Right lobe of liver (tissue), 6 donors: ENCODE data around the gene ENO4. TPM values are rescaled to one million over a fixed set of nuclear protein-coding genes. Genes with fewer than 3 reads are reported as not detected.

ENCODE experiments used
- ATAC-seq, 4 donors: fragments of 200-7000 bp; cut with Tn5 transposase; one replicate each; pipeline ENCODE4 v1.9.1; 2020; ENCODE audit warnings: mild to moderate bottlenecking in 4 of 4, moderate library complexity in 4 of 4
- DNase-seq, 3 donors: peaks; one replicate each; pipeline ENCODE4 v3.0.0-alpha.2; 2020
- H3K27ac ChIP-seq, 3 donors: fragments of 200-600 bp; one replicate each; pipeline ENCODE4 v1.8.0; 2022
- H3K27me3 ChIP-seq, 2 donors: fragments of 200-600 bp; one replicate each; pipeline ENCODE4 v1.8.0; 2022
- H3K36me3 ChIP-seq, 4 donors: fragments of 200-600 bp; sonication (generic) in 1 of 4; one replicate each; pipeline versions ENCODE4 v1.5.1 to v1.8.0; 2017 to 2022; ENCODE audit warnings: control low read depth in 1 of 4
- H3K4me1 ChIP-seq, 4 donors: fragments of 200-600 bp; sonication (generic) in 1 of 4; one replicate each; pipeline versions ENCODE4 v1.5.1 to v1.8.0; 2017 to 2022; ENCODE audit warnings: control low read depth in 1 of 4
- H3K4me3 ChIP-seq, 3 donors: fragments of 200-600 bp; one replicate each; pipeline ENCODE4 v1.8.0; 2022
- H3K9me3 ChIP-seq, 4 donors: fragments of 200-600 bp; sonication (generic) in 1 of 4; one replicate each; pipeline versions ENCODE4 v1.5.1 to v1.8.0; 2017 to 2022; ENCODE audit warnings: control low read depth in 1 of 4
- POLR2A ChIP-seq: fragments of 450-650 bp; IDR thresholded peaks from one replicate; pipeline ENCODE4 v1.6.1; 2017; ENCODE audit warnings: antibody characterized with exemption, mild to moderate bottlenecking
- WGBS: methylation state at CpG from one replicate; pipeline ENCODE4 v1.1.6; 2018; ENCODE audit warnings: low coverage, low lambda C conversion rate; ENCODE audit not compliant: insufficient coverage; ENCODE audit errors: missing lambda C conversion rate; 5-methylcytosine and 5-hydroxymethylcytosine counted together
- intact Hi-C, 2 donors: fragments of 100-400 bp; cut with DNase I; formaldehyde crosslinking; loops; one replicate each; pipeline versions ENCODE4 v1.11.2 to v1.14.1; 2022
- total RNA-seq, 6 experiments: library from RNA; depleted of rRNA in 2 of 6; stranded (reverse); fragments of >200 nt in 2 of 6; fragmentation: NEBNext Ultra II Directional in 3 of 6; extraction: Animal tissue kit (Norgen Biotek cat#: 25700) in 3 of 6; gene quantifications; one replicate each; pipeline versions ENCODE4 v1.1.0 to v1.2.4, GENCODE V29; 2016 to 2023
- TF ChIP-seq, protein P1 (sequence below), 4 donors: fragments of 200-600 bp in 3 of 4; fragments of 450-650 bp in 1 of 4; IDR thresholded peaks; one replicate each; pipeline versions ENCODE4 v1.5.1 to v1.8.0; 2016 to 2022; ENCODE audit warnings: antibody characterized with exemption in 4 of 4, mild to moderate bottlenecking in 2 of 4
- donor health status: DM: no; HTN: yes; CAD: no.
- donor health status: DM: no; HTN: no; CAD: no.
- donor health status: DM: no; HTN: no; CAD: no.
- donor health status: DM: no; HTN: yes; CAD: no.
- donor health status: DM: no; HTN: yes; CAD: no.

Gene ENO4
- total RNA-seq, 6 experiments from 2014 or later = not detected

DNA sequence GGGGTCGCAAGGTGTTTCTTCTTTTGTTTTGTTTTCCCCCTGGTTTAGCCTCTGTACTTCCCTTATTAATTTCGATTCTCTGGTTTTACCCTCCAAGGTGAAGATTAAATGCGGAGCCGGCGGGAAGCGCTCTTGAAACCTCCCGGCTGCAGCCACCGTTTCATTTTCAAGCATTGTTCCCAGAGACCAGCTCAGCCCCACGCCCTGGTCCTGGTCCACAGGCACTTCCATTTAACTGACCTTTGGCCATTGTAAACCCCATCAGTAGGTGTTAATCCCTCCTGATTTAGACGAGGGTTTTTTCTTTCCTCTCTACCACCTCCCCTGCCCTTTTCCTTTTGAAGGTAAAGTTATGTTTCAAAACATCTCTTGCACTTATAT is 39.2 kb upstream of the ENO4 start:
- no peak for DNase-seq
- H3K9me3 ChIP-seq = no peaks in the 10 kb centered on the region
- H3K36me3 ChIP-seq = no peaks in the 10 kb centered on the region
- no peak for ATAC-seq
- no peak overlapping the region for H3K4me3 ChIP-seq
- 48% methylated on average over 10 of the region's 10 CpGs for WGBS
- peaks cover 0 to 5% (median 0%) of the 10 kb centered on the region in 4 donors for H3K4me1 ChIP-seq
- TF ChIP-seq, protein P1, sequence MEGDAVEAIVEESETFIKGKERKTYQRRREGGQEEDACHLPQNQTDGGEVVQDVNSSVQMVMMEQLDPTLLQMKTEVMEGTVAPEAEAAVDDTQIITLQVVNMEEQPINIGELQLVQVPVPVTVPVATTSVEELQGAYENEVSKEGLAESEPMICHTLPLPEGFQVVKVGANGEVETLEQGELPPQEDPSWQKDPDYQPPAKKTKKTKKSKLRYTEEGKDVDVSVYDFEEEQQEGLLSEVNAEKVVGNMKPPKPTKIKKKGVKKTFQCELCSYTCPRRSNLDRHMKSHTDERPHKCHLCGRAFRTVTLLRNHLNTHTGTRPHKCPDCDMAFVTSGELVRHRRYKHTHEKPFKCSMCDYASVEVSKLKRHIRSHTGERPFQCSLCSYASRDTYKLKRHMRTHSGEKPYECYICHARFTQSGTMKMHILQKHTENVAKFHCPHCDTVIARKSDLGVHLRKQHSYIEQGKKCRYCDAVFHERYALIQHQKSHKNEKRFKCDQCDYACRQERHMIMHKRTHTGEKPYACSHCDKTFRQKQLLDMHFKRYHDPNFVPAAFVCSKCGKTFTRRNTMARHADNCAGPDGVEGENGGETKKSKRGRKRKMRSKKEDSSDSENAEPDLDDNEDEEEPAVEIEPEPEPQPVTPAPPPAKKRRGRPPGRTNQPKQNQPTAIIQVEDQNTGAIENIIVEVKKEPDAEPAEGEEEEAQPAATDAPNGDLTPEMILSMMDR (IDR thresholded peaks at IDR 0.05) = no peak
- no peak for TF ChIP-seq POLR2A
- no peaks in the 10 kb centered on the region for H3K27me3 ChIP-seq
- no peak overlapping the region for H3K27ac ChIP-seq
- intact Hi-C loops = no loop called here

DNA sequence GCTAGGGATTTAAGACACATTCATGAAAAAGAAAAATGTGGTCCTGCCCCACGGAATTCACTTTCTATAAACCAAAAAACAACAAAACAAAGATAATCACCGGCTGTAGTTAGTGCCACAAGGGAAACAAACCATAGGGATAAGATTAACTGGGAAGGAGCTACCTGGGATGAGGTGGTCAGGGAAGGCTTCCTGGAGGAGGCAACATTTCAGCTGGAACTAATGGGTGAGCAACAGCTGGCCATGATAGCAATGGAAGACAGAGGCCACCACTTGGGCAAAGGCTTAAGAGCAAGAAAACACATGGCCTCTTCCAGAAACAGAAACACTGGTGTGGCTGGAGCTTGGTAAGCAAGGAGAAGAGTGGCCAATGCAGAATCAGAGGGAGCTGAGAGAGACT is 38.4 kb upstream of the ENO4 start:
- TF ChIP-seq, protein P1 (IDR thresholded peaks at IDR 0.05) = no peak
- TF ChIP-seq POLR2A = no peak
- H3K27ac ChIP-seq = no peak overlapping the region
- 71% methylated on average over 2 of the region's 2 CpGs for WGBS
- no peak for DNase-seq
- H3K27me3 ChIP-seq = no peaks in the 10 kb centered on the region
- H3K4me3 ChIP-seq = no peak overlapping the region
- H3K36me3 ChIP-seq = no peaks in the 10 kb centered on the region
- peaks cover 0 to 5% (median 0%) of the 10 kb centered on the region in 4 donors for H3K4me1 ChIP-seq
- no peak for ATAC-seq
- intact Hi-C loops = no loop called here
- H3K9me3 ChIP-seq = no peaks in the 10 kb centered on the region

DNA sequence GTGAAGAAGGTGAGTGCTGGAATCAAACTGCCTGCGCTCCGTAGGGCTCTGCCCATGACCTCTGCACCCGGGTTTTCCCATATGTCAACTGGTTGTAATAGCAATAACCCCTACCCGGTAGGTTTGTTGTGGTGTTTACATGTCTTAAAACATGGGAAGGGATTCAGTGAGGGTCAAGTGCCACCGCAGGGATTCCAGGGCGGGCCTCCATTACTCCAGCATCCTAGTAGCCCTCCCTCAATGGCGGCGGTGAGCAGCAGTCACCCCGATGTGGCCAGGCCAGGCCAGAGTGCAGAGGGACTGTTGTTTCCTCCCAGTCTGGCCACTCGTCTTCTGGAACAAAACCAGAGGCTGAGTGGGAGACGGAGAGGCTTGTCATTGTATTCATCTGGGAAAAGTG is 37.6 kb upstream of the ENO4 start:
- Histone ChIP-seq H3K36me3 (no peaks in the 10 kb centered on the region), H3K4me1 (peaks cover 0 to 5% (median 0%) of the 10 kb centered on the region in 4 donors), H3K4me3 (no peak overlapping the region), H3K27ac (no peak overlapping the region), H3K27me3 (no peaks in the 10 kb centered on the region), H3K9me3 (no peaks in the 10 kb centered on the region)
- WGBS = 90% methylated on average over 9 of the region's 11 CpGs
- TF ChIP-seq, protein P1 (IDR thresholded peaks at IDR 0.05) = no peak
- no peak for TF ChIP-seq POLR2A
- ATAC-seq (no peak), DNase-seq (no peak)
- intact Hi-C loops = no loop called here

DNA sequence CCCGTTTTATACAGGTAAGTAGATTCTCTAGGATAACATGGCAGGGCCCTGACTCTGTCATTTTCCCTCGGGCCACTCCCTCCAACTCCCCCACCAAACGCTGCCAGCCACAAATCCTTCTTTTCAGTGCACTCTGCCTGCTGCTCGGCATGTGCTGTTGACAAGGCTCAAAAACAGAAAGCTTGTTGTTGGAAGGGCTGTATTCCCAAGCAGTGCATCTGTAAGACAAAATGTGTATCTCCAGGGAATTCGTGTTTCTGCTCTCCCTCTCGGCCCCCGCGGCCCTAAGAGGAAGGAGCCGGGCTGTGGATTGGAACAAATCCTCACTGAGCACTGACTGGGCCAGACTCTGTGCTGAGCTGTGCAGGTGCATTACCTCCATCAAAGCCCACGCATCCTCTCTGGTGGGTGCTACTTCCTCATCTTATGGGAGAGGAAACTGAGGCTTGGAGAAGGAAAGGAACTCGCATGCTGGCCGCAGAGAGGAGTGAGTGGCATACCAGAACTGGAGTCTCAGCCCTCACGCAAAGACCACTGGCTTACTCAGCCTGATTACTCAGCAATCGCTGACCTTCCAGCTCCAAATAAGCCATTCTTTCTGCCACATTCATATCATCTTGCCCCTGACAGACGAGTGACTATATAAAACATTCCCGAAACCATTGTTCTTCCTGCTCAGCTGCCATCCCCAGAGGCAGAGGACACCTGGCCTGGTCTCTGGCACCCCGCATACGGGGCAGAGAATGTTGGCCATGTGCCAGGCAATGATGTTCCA is 33.5 kb upstream of the ENO4 start:
- TF ChIP-seq POLR2A = no peak
- TF ChIP-seq, protein P1 (IDR thresholded peaks at IDR 0.05) = no peak
- intact Hi-C loops = no loop called here
- DNase-seq = no peak
- Histone ChIP-seq H3K27ac (no peak overlapping the region), H3K27me3 (no peaks in the 10 kb centered on the region), H3K4me3 (no peak overlapping the region), H3K9me3 (no peaks in the 10 kb centered on the region), H3K36me3 (no peaks in the 10 kb centered on the region), H3K4me1 (no peaks in the 10 kb centered on the region)
- WGBS = 66% methylated on average over 6 of the region's 18 CpGs
- ATAC-seq = no peak
